HEK293 (cell line): Measurements from ENCODE around the gene CHST1.

Experiments used
- CTCF ChIP-seq: fragments of 450-650 bp; formaldehyde crosslinking; IDR thresholded peaks from 2 replicates; pipeline ENCODE4 v1.5.1; 2016; ENCODE audit warnings: missing biosample characterization, missing genetic modification characterization
- HOXD13 ChIP-seq: sonication (generic); formaldehyde crosslinking; IDR thresholded peaks from 2 replicates; pipeline ENCODE4 v1.8.0; 2022; ENCODE audit warnings: missing genetic modification reagents, borderline replicate concordance
- MZF1 ChIP-seq: fragments of 450-650 bp; formaldehyde crosslinking; IDR thresholded peaks from 2 replicates; pipeline ENCODE4 v1.5.1; 2017; ENCODE audit warnings: missing biosample characterization, missing genetic modification characterization, borderline replicate concordance
- RBAK ChIP-seq: fragments of 450-650 bp; formaldehyde crosslinking; IDR thresholded peaks from 2 replicates; pipeline ENCODE4 v1.5.1; 2016; ENCODE audit warnings: missing biosample characterization, missing genetic modification characterization
- ZBTB17 ChIP-seq: fragments of 450-650 bp; formaldehyde crosslinking; IDR thresholded peaks from 2 replicates; pipeline ENCODE4 v1.5.1; 2016; ENCODE audit warnings: missing biosample characterization, missing genetic modification characterization
- ZNF16 ChIP-seq: fragments of 450-650 bp; formaldehyde crosslinking; IDR thresholded peaks from 2 replicates; pipeline ENCODE4 v1.5.1; 2016; ENCODE audit warnings: low read depth, missing biosample characterization, missing genetic modification characterization
- ZNF19 ChIP-seq: fragments of 450-650 bp; formaldehyde crosslinking; IDR thresholded peaks from 2 replicates; pipeline ENCODE4; 2016; ENCODE audit warnings: missing biosample characterization, missing genetic modification characterization, low read depth
- ZNF24 ChIP-seq: fragments of 450-650 bp; formaldehyde crosslinking; IDR thresholded peaks from 2 replicates; pipeline ENCODE4 v1.5.1; 2016; ENCODE audit warnings: missing biosample characterization, missing genetic modification characterization
- ZNF776 ChIP-seq: fragments of 450-650 bp; formaldehyde crosslinking; IDR thresholded peaks from 2 replicates; pipeline ENCODE4 v1.5.0; 2017; ENCODE audit warnings: missing biosample characterization, missing genetic modification characterization, borderline replicate concordance
- ZSCAN16 ChIP-seq: fragments of 450-650 bp; formaldehyde crosslinking; IDR thresholded peaks from 2 replicates; pipeline ENCODE4 v1.5.1; 2016; ENCODE audit warnings: missing biosample characterization, missing genetic modification characterization

GRCh38 chr11:45669956-45670355 is 4.5 kb upstream of the CHST1 start:
- no peak for TF ChIP-seq CTCF (tag by site-specific recombination)
- no peak for TF ChIP-seq RBAK (tag by site-specific recombination)
- no peak for TF ChIP-seq ZNF776 (tag by site-specific recombination)
- TF ChIP-seq ZSCAN16 (tag by site-specific recombination) = no peak
- TF ChIP-seq ZNF19 (tag by site-specific recombination) = no peak
- TF ChIP-seq ZNF24 (tag by site-specific recombination) = no peak
- no peak for TF ChIP-seq MZF1 (tag by site-specific recombination)
- TF ChIP-seq ZBTB17 (tag by site-specific recombination) = no peak
- no peak for TF ChIP-seq HOXD13 (CRISPR knock-in tag)
- no peak for TF ChIP-seq ZNF16 (tag by site-specific recombination)
